Stimulated activated effector memory CD8-positive, alpha-beta T cell treated with anti-CD3 and anti-CD28 coated beads, Interleukin-12 subunit alpha, Interleukin-12 subunit beta, amount 100 ng/mL, for 72 hours (primary cell): Measurements from ENCODE around the gene TACR1.

Experiments used
- ATAC-seq: fragments of 150-1000 bp; cut with Tn5 transposase; 2 replicates; pipeline ENCODE4 v1.10.0; 2021
- DNase-seq, 2 donors: peaks; one replicate each; pipeline ENCODE4 v3.0.0; 2021 to 2022; ENCODE audit warnings: low spot score in 2 of 2
- H3K27ac Mint-ChIP-seq: one replicate; pipeline ENCODE4 v1.8.0; 2022; ENCODE audit warnings: mild to moderate bottlenecking, mixed read lengths
- H3K36me3 Mint-ChIP-seq: one replicate; pipeline ENCODE4 v1.8.0; 2022; ENCODE audit warnings: mild to moderate bottlenecking, mixed read lengths
- H3K4me1 Mint-ChIP-seq: one replicate; pipeline ENCODE4 v1.8.0; 2022; ENCODE audit warnings: mixed read lengths
- H3K4me3 Mint-ChIP-seq: one replicate; pipeline ENCODE4 v1.8.0; 2022; ENCODE audit warnings: mild to moderate bottlenecking, mixed read lengths
- H3K9me3 Mint-ChIP-seq: one replicate; pipeline ENCODE4 v1.8.0; 2022; ENCODE audit warnings: mixed read lengths

The TACR1 gene

DNA sequence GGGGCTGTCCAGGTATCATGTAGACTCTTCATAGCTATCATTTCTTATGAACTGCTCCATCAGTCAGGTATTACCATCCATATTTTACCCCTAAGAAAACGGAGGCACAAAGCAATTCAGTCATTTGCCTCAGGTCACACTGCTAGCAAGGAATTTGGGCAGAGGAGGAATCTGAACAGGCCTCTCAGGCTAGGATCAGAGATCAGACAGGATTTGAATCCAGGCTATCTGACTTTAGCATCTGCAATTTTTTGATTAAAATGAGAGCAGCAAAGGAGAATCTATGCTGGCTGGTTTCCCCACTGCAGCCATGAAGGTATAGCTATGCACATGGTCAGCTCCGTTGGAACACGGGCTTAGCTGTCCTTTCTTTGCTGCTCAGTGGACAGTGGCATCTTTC, 60.1 kb downstream of the TACR1 start:
- H3K9me3 Mint-ChIP-seq = no peaks in the 10 kb centered on the region
- no peak overlapping the region for H3K4me3 Mint-ChIP-seq
- H3K27ac Mint-ChIP-seq = no peak overlapping the region
- H3K36me3 Mint-ChIP-seq = no peaks in the 10 kb centered on the region
- DNase-seq (no peak), ATAC-seq (no peak)
- H3K4me1 Mint-ChIP-seq = no peaks in the 10 kb centered on the region

DNA sequence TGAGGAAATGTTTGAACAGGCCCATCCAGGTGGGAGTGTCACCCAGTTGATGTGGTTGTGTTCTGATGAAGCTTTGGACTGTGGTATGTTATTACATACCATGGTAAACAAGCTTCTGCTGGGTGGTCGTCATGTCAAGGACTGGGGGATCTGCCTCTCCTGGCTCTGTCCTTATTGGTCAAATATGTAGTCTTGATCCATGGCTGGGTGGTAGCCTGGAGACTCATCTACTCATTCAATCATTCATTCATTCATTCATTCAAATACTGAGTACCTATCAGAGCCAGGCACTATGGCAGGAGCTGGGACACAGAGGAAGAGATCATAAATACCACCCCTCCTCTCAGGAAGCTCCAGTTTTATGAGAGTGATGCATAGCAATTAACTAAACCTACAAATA, 60.8 kb downstream of the TACR1 start:
- DNase-seq (no peak), ATAC-seq (no peak)
- no peaks in the 10 kb centered on the region for H3K36me3 Mint-ChIP-seq
- no peak overlapping the region for H3K4me3 Mint-ChIP-seq
- H3K27ac Mint-ChIP-seq = no peak overlapping the region
- no peaks in the 10 kb centered on the region for H3K9me3 Mint-ChIP-seq
- H3K4me1 Mint-ChIP-seq = no peaks in the 10 kb centered on the region

DNA sequence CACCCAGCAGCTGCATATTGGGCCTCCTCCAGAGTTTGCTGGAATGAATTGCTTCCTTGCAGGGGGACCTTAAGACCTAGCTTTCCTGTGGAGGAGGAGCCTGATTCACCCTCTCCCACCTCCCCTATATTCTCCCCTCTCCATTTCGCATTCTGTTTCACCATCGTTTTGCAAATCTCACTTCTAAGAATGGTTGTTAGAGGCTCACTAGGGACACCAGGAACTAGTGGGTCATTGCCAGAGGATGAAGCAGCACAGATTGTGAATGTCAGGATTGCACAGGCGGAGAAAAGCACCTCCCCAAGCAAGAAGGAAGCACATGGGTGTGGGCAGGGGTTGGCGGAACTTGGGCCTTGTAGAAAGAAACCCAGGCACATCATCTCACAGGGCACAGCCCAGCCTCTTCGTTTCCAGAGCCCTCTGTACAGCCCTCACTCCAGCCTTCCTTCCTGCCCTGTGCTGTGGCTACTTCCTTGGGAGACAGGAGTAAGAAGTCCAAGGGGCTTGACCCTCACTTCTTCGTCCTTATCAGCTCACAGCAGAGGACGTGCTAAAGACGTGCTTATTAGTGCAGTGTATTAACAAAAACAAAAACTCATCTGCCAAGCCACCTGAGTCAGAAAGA, 63.4 kb downstream of the TACR1 start:
- no peak overlapping the region for H3K4me3 Mint-ChIP-seq
- DNase-seq (no peak), ATAC-seq (no peak)
- H3K9me3 Mint-ChIP-seq = no peaks in the 10 kb centered on the region
- no peaks in the 10 kb centered on the region for H3K4me1 Mint-ChIP-seq
- no peak overlapping the region for H3K27ac Mint-ChIP-seq
- no peaks in the 10 kb centered on the region for H3K36me3 Mint-ChIP-seq

DNA sequence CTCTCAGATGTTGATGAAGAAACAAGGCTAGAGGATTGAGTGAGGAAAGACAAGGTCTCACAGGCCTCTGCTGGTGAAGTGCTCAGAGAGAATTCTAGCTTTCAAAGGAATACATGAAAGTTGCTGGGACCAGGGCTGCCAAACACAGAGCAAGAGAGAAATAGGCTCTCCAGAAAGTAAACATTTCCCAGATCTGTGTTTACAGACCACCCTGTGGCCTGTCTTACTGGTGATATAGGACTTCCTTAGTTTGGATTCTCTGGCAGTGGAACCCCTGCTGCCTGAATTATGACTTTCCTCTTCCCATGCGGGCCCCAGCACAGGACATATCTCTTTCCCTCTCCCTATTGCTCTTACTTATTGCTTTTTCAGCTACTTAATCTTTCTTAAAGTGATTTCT, 64.5 kb downstream of the TACR1 start:
- H3K4me3 Mint-ChIP-seq = no peak overlapping the region
- H3K9me3 Mint-ChIP-seq = no peaks in the 10 kb centered on the region
- H3K36me3 Mint-ChIP-seq = no peaks in the 10 kb centered on the region
- DNase-seq = no peak
- no peak overlapping the region for H3K27ac Mint-ChIP-seq
- ATAC-seq = no peak
- no peaks in the 10 kb centered on the region for H3K4me1 Mint-ChIP-seq

DNA sequence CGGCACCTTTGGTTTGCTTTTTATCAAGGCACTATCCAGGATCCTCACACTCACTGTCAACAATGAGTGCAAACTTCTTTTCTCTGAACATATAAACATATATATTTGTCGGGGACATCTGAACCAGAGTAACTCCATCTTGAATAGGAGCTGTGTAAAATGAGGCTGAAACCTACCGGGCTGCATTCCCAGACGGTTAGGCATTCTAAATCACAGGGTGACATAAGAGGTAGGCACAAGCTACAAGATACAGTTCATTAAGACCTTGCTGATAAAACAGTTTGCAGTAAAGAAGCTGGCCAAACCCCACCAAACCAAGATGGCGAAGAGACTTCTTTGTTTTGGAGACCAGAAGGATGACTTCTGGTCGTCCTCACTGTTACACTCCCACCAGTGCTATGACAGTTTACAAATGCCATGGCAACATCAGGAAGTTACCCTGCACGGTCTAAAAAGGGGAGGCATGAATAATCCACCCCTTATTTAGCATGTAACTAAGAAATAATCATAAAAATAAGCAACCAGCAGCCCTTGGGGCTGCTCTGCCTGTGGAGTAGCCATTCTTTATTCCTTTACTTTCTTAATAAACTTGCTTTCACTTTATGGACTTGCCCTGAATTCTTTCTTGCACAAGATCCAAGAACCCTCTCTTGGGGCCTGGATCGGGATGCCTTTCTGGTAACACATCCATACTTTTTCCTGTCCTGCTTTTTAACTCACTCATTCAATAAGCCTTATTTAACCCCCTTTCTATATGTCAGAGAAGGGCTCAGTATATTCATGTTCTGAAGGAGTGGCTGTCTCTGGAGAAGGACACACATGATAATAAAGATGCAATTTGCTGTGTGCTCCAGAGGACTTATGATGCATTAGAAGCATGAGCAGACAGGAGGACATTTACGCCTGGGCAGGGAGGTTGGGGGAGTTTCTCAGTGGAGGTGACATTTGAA, 65.4 kb downstream of the TACR1 start:
- DNase-seq (no peak), ATAC-seq (no peak)
- no peak overlapping the region for H3K4me3 Mint-ChIP-seq
- H3K36me3 Mint-ChIP-seq = no peaks in the 10 kb centered on the region
- H3K27ac Mint-ChIP-seq = no peak overlapping the region
- no peaks in the 10 kb centered on the region for H3K4me1 Mint-ChIP-seq
- no peaks in the 10 kb centered on the region for H3K9me3 Mint-ChIP-seq

DNA sequence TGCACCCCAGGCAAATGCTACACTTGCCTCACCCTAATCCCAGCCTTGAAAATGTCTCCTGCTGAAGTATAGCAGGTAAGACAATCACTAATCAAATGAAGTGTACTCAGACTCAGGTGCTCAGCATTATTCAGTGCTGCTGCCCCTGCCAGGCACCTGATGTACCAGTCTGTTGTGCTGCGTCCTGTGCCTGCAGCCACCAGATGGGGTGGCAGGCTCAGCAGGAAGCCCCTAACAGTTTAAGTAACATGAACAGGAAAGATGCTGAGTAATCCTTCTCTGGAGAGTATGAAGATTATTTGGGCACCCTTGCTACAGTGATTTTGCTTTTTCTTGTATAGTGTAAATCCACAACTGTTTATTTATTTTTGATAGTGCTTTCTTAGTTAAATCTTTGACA, 69.1 kb downstream of the TACR1 start:
- Mint-ChIP-seq H3K36me3 (no peaks in the 10 kb centered on the region), H3K4me3 (no peak overlapping the region)
- no peak for ATAC-seq

DNA sequence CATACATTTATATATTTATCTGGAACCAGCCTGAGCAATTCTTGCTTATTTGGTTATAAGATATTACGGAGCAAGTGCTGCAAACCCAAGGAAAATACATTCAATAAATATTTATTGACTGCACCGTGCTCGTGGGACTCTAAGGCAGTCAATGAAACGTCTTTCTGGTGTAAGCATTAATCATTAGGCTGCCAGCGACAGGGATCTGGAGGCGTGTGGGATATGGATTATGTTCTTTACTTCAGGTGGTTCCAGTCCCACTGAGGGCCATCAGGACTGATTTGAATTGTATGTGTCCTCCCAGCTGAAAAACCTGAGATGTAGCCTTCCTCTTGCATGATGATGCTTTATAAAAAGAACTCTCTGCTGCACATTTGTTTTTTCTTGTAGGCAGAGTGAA, 75.4 kb downstream of the TACR1 start:
- Mint-ChIP-seq H3K36me3 (no peaks in the 10 kb centered on the region), H3K9me3 (no peaks in the 10 kb centered on the region)
- ATAC-seq = no peak

More for the DNA sequence above, 69.1 kb downstream of the TACR1 start:
- Mint-ChIP-seq H3K27ac (no peak overlapping the region), H3K4me1 (no peaks in the 10 kb centered on the region), H3K9me3 (no peaks in the 10 kb centered on the region)
- DNase-seq = no peak

DNA sequence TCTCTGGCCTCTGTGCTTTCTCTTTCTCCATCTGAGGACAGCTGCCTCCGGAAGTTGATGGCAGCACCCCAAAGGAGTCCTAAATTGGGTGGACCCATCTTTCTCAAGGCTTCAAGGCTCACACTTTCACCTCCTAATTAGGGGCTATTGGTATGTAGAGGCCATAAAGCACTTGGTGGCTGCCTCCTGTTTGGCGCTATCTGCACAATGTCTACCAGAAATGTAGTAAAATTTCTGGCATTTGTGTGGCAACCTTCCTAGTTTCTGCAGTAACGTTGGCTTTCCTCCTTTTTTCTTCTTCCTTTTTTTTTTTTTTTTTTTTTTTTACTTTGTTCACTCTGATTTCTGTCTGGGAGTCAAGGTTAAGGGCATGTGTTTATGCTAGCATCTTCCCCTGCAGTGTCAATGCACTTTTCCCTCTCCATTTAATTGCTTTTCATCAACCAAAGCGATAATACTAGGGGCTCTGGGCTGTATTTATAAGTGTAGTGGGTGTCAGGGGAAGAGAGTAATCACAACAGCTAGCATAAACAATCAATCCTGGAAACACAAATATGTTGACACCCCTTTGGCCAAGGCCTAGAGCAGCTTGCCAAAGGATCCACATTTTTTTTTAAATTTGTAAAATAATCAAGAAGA, 86.0 kb downstream of the TACR1 start:
- no peaks in the 10 kb centered on the region for H3K4me1 Mint-ChIP-seq
- H3K27ac Mint-ChIP-seq = no peak overlapping the region
- no peaks in the 10 kb centered on the region for H3K9me3 Mint-ChIP-seq
- DNase-seq (no peak), ATAC-seq (no peak)
- no peak overlapping the region for H3K4me3 Mint-ChIP-seq
- H3K36me3 Mint-ChIP-seq = no peaks in the 10 kb centered on the region

More for the DNA sequence above, 75.4 kb downstream of the TACR1 start:
- no peak overlapping the region for H3K27ac Mint-ChIP-seq
- no peak for DNase-seq
- H3K4me3 Mint-ChIP-seq = no peak overlapping the region
- no peaks in the 10 kb centered on the region for H3K4me1 Mint-ChIP-seq

DNA sequence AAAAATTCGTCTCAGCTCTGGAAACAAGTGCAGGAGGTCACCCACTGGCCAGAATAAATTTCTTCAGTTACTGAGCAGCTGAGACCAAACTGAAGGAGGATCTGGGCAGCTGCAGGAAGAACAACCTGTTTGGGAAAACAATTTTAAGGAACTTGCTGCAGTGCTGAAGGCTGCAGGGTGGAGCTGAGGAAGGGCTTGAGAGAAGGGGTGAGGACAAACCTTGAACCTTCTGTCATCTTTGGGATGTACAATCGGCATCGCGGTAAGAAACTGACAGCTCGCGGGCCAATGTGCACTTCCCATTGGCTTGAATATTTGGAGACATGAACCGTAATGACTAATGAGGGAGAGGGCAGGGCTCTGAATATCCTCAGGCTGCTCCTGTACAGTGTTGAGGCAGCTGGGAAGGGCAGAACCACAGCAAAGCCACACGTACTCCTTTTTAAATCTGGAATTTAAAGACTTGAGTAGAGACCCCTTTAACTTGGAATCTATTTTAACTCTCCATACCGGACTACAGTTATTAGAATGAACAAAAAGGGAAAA, 90.3 kb downstream of the TACR1 start:
- H3K9me3 Mint-ChIP-seq = no peaks in the 10 kb centered on the region
- no peak overlapping the region for H3K27ac Mint-ChIP-seq
- no peaks in the 10 kb centered on the region for H3K4me1 Mint-ChIP-seq
- DNase-seq (no peak), ATAC-seq (no peak)
- H3K4me3 Mint-ChIP-seq = no peak overlapping the region
- no peaks in the 10 kb centered on the region for H3K36me3 Mint-ChIP-seq

DNA sequence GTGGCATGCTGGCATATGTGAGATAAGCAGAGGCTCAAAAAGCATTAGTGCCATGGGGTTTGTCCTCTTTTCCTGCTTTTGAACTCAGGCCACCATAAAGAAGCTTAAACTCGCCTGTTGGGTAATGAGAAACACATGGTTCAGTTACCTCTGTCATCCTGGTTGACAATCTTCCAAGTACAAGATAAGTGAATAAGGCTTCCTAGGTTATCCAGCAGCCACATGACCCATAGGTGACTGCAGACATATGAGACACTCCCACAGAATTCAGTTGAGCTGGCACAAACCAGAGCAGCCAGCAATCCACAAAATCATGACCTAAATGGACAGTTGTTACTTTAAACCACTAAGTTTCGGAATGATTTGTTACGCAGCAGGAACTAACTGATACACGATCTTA, 97.3 kb downstream of the TACR1 start:
- H3K9me3 Mint-ChIP-seq = no peaks in the 10 kb centered on the region
- no peak for ATAC-seq
- H3K4me1 Mint-ChIP-seq = no peaks in the 10 kb centered on the region
- no peak overlapping the region for H3K4me3 Mint-ChIP-seq
- no peaks in the 10 kb centered on the region for H3K36me3 Mint-ChIP-seq
- DNase-seq = no peak
- no peak overlapping the region for H3K27ac Mint-ChIP-seq

DNA sequence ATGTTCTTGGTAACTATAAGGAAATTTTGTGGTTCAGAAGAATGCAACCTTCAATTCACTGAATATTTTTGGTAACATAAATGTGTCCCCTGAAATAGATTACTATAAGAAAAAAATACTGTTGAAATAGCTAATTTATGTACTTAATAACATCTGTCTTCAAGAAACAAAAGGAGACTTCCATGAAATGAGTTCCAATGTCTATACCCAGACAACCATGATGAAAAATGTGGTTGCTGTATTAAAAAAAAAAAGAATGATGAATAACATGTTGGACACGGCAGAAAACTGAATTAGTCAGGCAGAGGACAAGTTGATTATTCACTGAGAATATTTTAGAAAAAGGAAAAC, 98.5 kb downstream of the TACR1 start:
- ATAC-seq = no peak
- no peak overlapping the region for H3K4me3 Mint-ChIP-seq
- H3K4me1 Mint-ChIP-seq = no peaks in the 10 kb centered on the region
- no peaks in the 10 kb centered on the region for H3K36me3 Mint-ChIP-seq
- no peaks in the 10 kb centered on the region for H3K9me3 Mint-ChIP-seq
- no peak overlapping the region for H3K27ac Mint-ChIP-seq
- no peak for DNase-seq

DNA sequence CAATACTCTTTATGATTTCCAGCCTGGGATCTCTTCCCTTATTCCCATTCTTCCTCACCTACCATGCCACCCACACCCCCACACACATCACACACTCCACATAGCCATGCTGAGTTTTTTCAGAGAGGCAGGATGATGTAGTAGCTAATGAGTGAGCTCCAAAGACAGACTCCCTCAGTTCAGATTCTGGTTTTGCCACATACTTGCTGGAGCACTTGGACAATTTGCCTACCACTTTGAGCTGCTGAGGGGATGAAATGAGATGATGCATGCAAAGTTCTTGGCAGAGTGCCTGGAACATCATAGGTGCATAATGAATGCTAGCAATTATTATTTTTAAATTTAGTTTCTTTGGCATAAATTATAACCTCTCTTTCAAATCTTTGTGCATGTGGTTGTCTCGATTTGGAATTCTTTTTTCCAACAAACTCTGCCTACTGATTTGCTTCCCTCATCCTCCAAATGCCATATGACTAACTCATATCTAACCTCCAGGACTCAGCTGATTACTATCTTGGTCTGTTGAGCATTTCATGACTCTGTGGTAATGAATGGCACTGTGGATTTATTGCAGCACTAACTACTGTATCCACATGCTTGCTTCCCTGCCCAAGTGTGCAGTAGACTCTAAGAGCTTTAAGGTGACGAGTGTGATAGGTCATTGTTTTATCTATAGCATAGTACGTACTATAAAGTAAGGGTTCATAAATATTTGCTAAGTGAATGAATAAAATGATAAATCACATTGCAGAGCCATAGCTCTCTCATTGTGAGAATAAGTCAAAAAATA, 99.1 kb downstream of the TACR1 start:
- ATAC-seq (no peak), DNase-seq (no peak)
- H3K9me3 Mint-ChIP-seq = no peaks in the 10 kb centered on the region
- no peak overlapping the region for H3K27ac Mint-ChIP-seq
- no peak overlapping the region for H3K4me3 Mint-ChIP-seq
- no peaks in the 10 kb centered on the region for H3K4me1 Mint-ChIP-seq
- no peaks in the 10 kb centered on the region for H3K36me3 Mint-ChIP-seq

DNA sequence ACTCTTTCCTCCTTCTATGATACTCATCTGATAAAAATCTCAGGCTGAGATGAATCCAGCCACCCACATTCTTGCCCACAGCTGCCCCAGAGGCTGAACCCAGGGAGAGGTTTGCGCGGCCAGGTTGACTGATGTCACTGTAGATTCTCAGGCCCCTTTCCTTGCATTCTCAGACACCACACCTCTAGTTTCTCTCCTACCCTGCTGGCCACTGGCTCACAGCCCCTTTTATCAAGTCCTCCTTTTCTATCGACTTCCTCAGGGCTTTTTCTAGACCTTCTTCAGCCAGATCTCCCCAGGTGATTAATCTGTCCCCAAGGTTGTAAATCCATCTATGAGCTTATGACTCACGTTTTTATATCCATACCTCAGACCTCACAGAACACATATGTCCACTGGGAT, 99.8 kb downstream of the TACR1 start:
- no peaks in the 10 kb centered on the region for H3K36me3 Mint-ChIP-seq
- no peak overlapping the region for H3K4me3 Mint-ChIP-seq
- ATAC-seq (no peak), DNase-seq (no peak)
- H3K9me3 Mint-ChIP-seq = no peaks in the 10 kb centered on the region
- H3K4me1 Mint-ChIP-seq = peaks cover 1% of the 10 kb centered on the region
- no peak overlapping the region for H3K27ac Mint-ChIP-seq

DNA sequence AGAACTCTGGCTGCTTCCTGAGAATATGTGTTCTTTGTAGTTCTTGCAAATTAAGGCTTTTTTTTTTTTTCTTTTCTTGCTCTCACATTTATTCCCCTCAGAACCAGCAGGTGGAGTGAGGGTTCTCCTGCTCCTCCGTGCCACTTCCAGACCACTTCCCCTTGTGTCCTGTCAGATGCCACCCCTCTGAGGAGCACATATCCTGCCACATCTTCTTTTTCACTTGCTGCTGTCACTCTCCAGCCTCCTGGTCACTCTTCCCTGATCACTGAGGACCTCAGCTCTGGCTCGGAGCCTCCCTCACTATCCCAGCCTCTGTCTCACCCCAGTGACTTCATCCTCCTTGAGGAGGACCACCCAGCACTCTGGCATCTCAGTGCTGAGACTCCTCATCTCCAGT, 100.5 kb downstream of the TACR1 start:
- Mint-ChIP-seq H3K4me1 (peaks cover 6% of the 10 kb centered on the region), H3K27ac (no peak overlapping the region), H3K36me3 (no peaks in the 10 kb centered on the region), H3K9me3 (no peaks in the 10 kb centered on the region), H3K4me3 (no peak overlapping the region)
- ATAC-seq = no peak
- DNase-seq = no peak

DNA sequence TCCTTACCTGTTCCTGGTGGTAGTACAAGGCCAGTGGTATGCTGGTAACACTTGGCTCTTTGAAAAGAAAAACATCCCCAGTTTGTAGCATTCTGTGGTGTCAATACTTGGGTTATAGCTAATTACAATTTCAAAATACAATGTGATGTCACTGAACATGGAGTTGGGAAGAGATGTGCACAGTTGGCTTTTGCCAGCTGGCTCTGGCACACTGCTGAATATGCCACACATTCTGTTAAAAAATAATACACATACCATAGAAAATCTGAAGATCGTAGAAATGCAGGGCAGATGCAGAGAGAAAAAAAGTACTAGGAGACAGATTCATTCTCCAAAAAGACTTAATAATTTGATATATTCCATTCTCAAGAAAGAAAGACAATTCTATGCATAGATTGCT, 101.5 kb downstream of the TACR1 start:
- Mint-ChIP-seq H3K4me3 (no peak overlapping the region), H3K36me3 (no peaks in the 10 kb centered on the region), H3K27ac (no peak overlapping the region), H3K9me3 (no peaks in the 10 kb centered on the region), H3K4me1 (peaks cover 6% of the 10 kb centered on the region)
- ATAC-seq = no peak
- DNase-seq = no peak
